A549 (cell line): ENCODE measurements around the gene CBX5. TPM values are rescaled to one million over a fixed set of nuclear protein-coding genes. Genes with fewer than 3 reads are reported as not detected.

Source experiments
- ATAC-seq, 2 experiments: fragments of 200-7000 bp in 1 of 2; fragments of >200 bp in 1 of 2; cut with Nextera tagmentation in 1 of 2; cut with Tn5 transposase in 1 of 2; 3 replicates each; pipeline versions ENCODE4 v1.8.0 to v1.9.1; 2018 to 2020; ENCODE audit warnings: mild to moderate bottlenecking in 1 of 2, moderate library complexity in 1 of 2
- CTCF ChIA-PET: fragments of 300-600 bp; sonication (Branson Sonifier 250); formaldehyde crosslinking; extraction: SDS; loops from one replicate; lab custom pipeline; 2021; ENCODE audit warnings: antibody characterized with exemption, inconsistent platforms; lab: Yijun Ruan, JAX
- POLR2A ChIA-PET: fragments of 350-600 bp; formaldehyde crosslinking; extraction: SDS; loops from one replicate; lab custom pipeline; 2021; ENCODE audit warnings: antibody characterized with exemption, inconsistent platforms; lab: Yijun Ruan, JAX
- DNase-seq, 2 experiments: peaks; one replicate each; pipeline versions ENCODE4 v3.0.0 to v3.0.0-alpha.2; 2011 to 2016; ENCODE audit warnings: low read depth in 1 of 2, low spot score in 1 of 2
- FAIRE-seq: peaks from 2 replicates; lab custom pipeline; 2011; peaks lifted over from hg19 to GRCh38; lab: Jason Lieb, UNC
- H3K27ac ChIP-seq, 2 experiments: fragments of >200 bp; sonication (Bioruptor Twin); formaldehyde crosslinking; 3 replicates each; pipeline ENCODE4 v1.5.1; 2016 to 2017
- H3K4me1 ChIP-seq: fragments of >200 bp; sonication (Bioruptor Twin); formaldehyde crosslinking; 3 replicates; pipeline ENCODE4 v1.6.1; 2016
- H3K4me2 ChIP-seq: fragments of >200 bp; sonication (Bioruptor Twin); formaldehyde crosslinking; 3 replicates; pipeline ENCODE4 v1.6.1; 2016
- H3K4me3 ChIP-seq: fragments of >200 bp; sonication (Bioruptor Twin); formaldehyde crosslinking; 3 replicates; pipeline ENCODE4 v1.5.1; 2016
- H3K9me3 ChIP-seq: fragments of >200 bp; sonication (Bioruptor Twin); formaldehyde crosslinking; 3 replicates; pipeline ENCODE4 v1.6.1; 2016
- BHLHE40 ChIP-seq: IDR thresholded peaks from 2 replicates; pipeline ENCODE4 v1.6.1; 2012; ENCODE audit warnings: low read depth, low read length, inconsistent platforms
- CBX2 ChIP-seq: fragments of 200-600 bp; sonication (generic); IDR thresholded peaks from 2 replicates; pipeline ENCODE4 v1.6.1; 2016; ENCODE audit warnings: low read depth, mild to moderate bottlenecking, borderline replicate concordance
- CBX8 ChIP-seq: fragments of 200-600 bp; sonication (generic); IDR thresholded peaks from 2 replicates; pipeline ENCODE4 v1.6.1; 2016
- CEBPB ChIP-seq, 2 experiments: fragments of >200 bp in 1 of 2; sonication (Bioruptor Twin) in 1 of 2; formaldehyde crosslinking in 1 of 2; IDR thresholded peaks; 2 replicates each; pipeline ENCODE4 v1.6.1; 2012 to 2016
- CHD2 ChIP-seq: fragments of 150-350 bp; IDR thresholded peaks from 2 replicates; pipeline ENCODE4 v1.6.1; 2014; ENCODE audit warnings: low read length; ENCODE audit not compliant: partially characterized antibody
- CTCF ChIP-seq: fragments of >200 bp; sonication (Bioruptor Twin); formaldehyde crosslinking; IDR thresholded peaks from 3 replicates; pipeline ENCODE4 v1.5.1; 2016
- EHF ChIP-seq: fragments of 250-450 bp; sonication (Bioruptor Pico); IDR thresholded peaks from 2 replicates; pipeline ENCODE4 v1.5.0; 2020; ENCODE audit warnings: mild to moderate bottlenecking
- EHMT2 ChIP-seq: fragments of 200-600 bp; sonication (generic); IDR thresholded peaks from 2 replicates; pipeline ENCODE4 v1.6.1; 2016; ENCODE audit warnings: antibody characterized with exemption, low read depth, mild to moderate bottlenecking, moderate library complexity
- GATA3 ChIP-seq: IDR thresholded peaks from 2 replicates; pipeline ENCODE4 v1.6.1; 2012; ENCODE audit warnings: borderline replicate concordance
- HEYL ChIP-seq: fragments of 250-450 bp; sonication (Bioruptor Pico); IDR thresholded peaks from 2 replicates; pipeline ENCODE4 v1.8.0; 2021; ENCODE audit warnings: mild to moderate bottlenecking, moderate library complexity
- KDM1A ChIP-seq: fragments of 200-600 bp; sonication (generic); IDR thresholded peaks from 2 replicates; pipeline ENCODE4 v1.6.1; 2016; ENCODE audit warnings: low read depth, mild to moderate bottlenecking
- MAFK ChIP-seq: fragments of 450-650 bp; IDR thresholded peaks from 2 replicates; pipeline ENCODE4 v1.6.1; 2014; ENCODE audit not compliant: partially characterized antibody
- MAX ChIP-seq: IDR thresholded peaks from 2 replicates; pipeline ENCODE4 v1.6.1; 2012
- MYC ChIP-seq: IDR thresholded peaks from 2 replicates; pipeline ENCODE4 v1.6.1; 2012; ENCODE audit warnings: mild to moderate bottlenecking, inconsistent platforms, low read length, improper control_type of control experiment, borderline replicate concordance
- NPAS2 ChIP-seq: fragments of 250-450 bp; sonication (Bioruptor Pico); IDR thresholded peaks from 2 replicates; pipeline ENCODE4 v1.8.0; 2022; ENCODE audit warnings: mild to moderate bottlenecking, moderate library complexity, borderline replicate concordance
- NR3C1 ChIP-seq: fragments of >200 bp; sonication (Bioruptor Twin); formaldehyde crosslinking; IDR thresholded peaks from 3 replicates; pipeline ENCODE4 v1.6.1; 2017
- PHF8 ChIP-seq: fragments of 200-600 bp; sonication (generic); IDR thresholded peaks from 2 replicates; pipeline ENCODE4 v1.6.1; 2016; ENCODE audit warnings: low read depth, mild to moderate bottlenecking, antibody characterized with exemption, moderate library complexity, borderline replicate concordance
- POLR2AphosphoS2 ChIP-seq: conservative IDR thresholded peaks from 2 replicates; pipeline ENCODE4 v1.6.1; 2012; ENCODE audit warnings: low read length, improper control_type of control experiment, inconsistent platforms
- RAD21 ChIP-seq, 2 experiments: fragments of >200 bp in 1 of 2; sonication (Bioruptor Twin) in 1 of 2; formaldehyde crosslinking in 1 of 2; IDR thresholded peaks in 1 of 2; conservative IDR thresholded peaks in 1 of 2; 2 replicates in 1 of 2; 3 replicates in 1 of 2; pipeline ENCODE4 v1.6.1; 2012 to 2018; ENCODE audit warnings: inconsistent platforms in 1 of 2
- RARB ChIP-seq: fragments of 250-450 bp; sonication (Bioruptor Pico); IDR thresholded peaks from 2 replicates; pipeline ENCODE4 v1.8.0; 2021; ENCODE audit warnings: mild to moderate bottlenecking, moderate library complexity
- RNF2 ChIP-seq: fragments of 200-600 bp; sonication (generic); IDR thresholded peaks from 2 replicates; pipeline ENCODE4 v1.6.1; 2016; ENCODE audit warnings: low read depth, mild to moderate bottlenecking, antibody characterized with exemption, moderate library complexity, borderline replicate concordance
- SMC3 ChIP-seq: fragments of >200 bp; sonication (Bioruptor Twin); formaldehyde crosslinking; IDR thresholded peaks from 3 replicates; pipeline ENCODE4 v1.6.1; 2018; ENCODE audit warnings: inconsistent platforms
- SREBF2 ChIP-seq: fragments of 450-650 bp; IDR thresholded peaks from 2 replicates; pipeline ENCODE4 v1.6.1; 2014; ENCODE audit warnings: mild to moderate bottlenecking, moderate library complexity
- TFCP2L1 ChIP-seq: fragments of 250-450 bp; sonication (Bioruptor Pico); IDR thresholded peaks from 2 replicates; pipeline ENCODE4 v1.5.0; 2021; ENCODE audit warnings: mild to moderate bottlenecking
- TP53 ChIP-seq: fragments of 250-450 bp; sonication (Bioruptor Pico); IDR thresholded peaks from 2 replicates; pipeline ENCODE4 v1.5.0; 2021; ENCODE audit warnings: mild to moderate bottlenecking, moderate library complexity
- ZSCAN20 ChIP-seq: fragments of 250-450 bp; sonication (Bioruptor Pico); IDR thresholded peaks from 2 replicates; pipeline ENCODE4 v1.8.0; 2022; ENCODE audit warnings: mild to moderate bottlenecking, moderate library complexity
- WGBS: methylation state at CpG from one replicate; pipeline ENCODE4 v1.1.6; 2017; ENCODE audit errors: missing lambda C conversion rate; 5-methylcytosine and 5-hydroxymethylcytosine counted together
- polyA plus RNA-seq, 4 experiments: library from polyadenylated mRNA; depleted of rRNA in 3 of 4; stranded (reverse); fragments of >200 nt; fragmentation: RNase III in 1 of 4; extraction: RNeasy Plus Mini Kit Qiagen cat#74134 plus additional on column Dnase treatment in 1 of 4; gene quantifications; 2 replicates in 3 of 4; 3 replicates in 1 of 4; pipeline ENCODE4 v1.2.3, GENCODE V29; 2011 to 2017

The CBX5 gene
- polyA plus RNA-seq, 2 of the 4 experiments (the other 2 are of a cell fraction): 39.5 to 129 TPM

GRCh38 chr12:54251667-54252284 is 28.1 kb downstream of the CBX5 start:
- FAIRE-seq (no peak), ATAC-seq (peak; percentile 73 to 86), DNase-seq (peak; percentile 51 to 69)
- no peaks in the 10 kb centered on the region for H3K4me1 ChIP-seq
- H3K4me2 ChIP-seq: no peak overlapping the region
- H3K27ac ChIP-seq: no peak overlapping the region
- ChIA-PET POLR2A (interaction anchor here (0.6 to 2.4 kb wide), 7 partner anchors 9 to 73 kb away, joined by 3 to 23 read pairs (median 4); partner anchors contain the start of genes CBX5, COPZ1 and HNRNPA1), CTCF (interaction anchor here (0.7 to 3.6 kb wide), 36 partner anchors 10 to 1010 kb away, joined by 3 to 54 read pairs (median 4); partner anchors contain the start of genes CBX5 and COPZ1)
- TF ChIP-seq SMC3: peak; percentile 82
- peak; percentile 64 to 65 for TF ChIP-seq RAD21 (conservative IDR thresholded peaks at IDR 0.05 in 1 of 2, IDR thresholded peaks at IDR 0.05 in 1 of 2)
- no peak for TF ChIP-seq SREBF2
- peak; percentile 80 for TF ChIP-seq CTCF
- no peak overlapping the region for H3K4me3 ChIP-seq
- no peaks in the 10 kb centered on the region for H3K9me3 ChIP-seq
- WGBS: 88% methylated on average over 1 of the region's 1 CpG

GRCh38 chr12:54249489-54249888 is 30.4 kb downstream of the CBX5 start:
- DNase-seq (no peak), ATAC-seq (no peak), FAIRE-seq (no peak)
- H3K27ac ChIP-seq: no peak overlapping the region
- no peaks in the 10 kb centered on the region for H3K9me3 ChIP-seq
- no peaks in the 10 kb centered on the region for H3K4me1 ChIP-seq
- 90% methylated on average over 5 of the region's 5 CpGs for WGBS
- H3K4me3 ChIP-seq: no peak overlapping the region
- TF ChIP-seq CBX8 (no peak), GATA3 (no peak), NPAS2 (no peak), MAX (no peak), EHMT2 (no peak), ZSCAN20 (CRISPR knock-in tag) (no peak), CEBPB (IDR thresholded peaks at IDR 0.05) (no peak)
- ChIA-PET CTCF (interaction anchor here (0.6 to 1.8 kb wide), 7 partner anchors 10 to 87 kb away, joined by 3 to 7 read pairs (median 3); partner anchors contain the start of gene COPZ1), POLR2A (no interaction called here)
- no peak overlapping the region for H3K4me2 ChIP-seq

- no peak for TF ChIP-seq CHD2
- no peak for TF ChIP-seq EHF (CRISPR knock-in tag)
- TF ChIP-seq HEYL (CRISPR knock-in tag): no peak
- TF ChIP-seq TFCP2L1 (CRISPR knock-in tag): no peak
- TF ChIP-seq POLR2AphosphoS2: no peak
- TF ChIP-seq, all 56 proteins: peak for 0
- no peak overlapping the region for H3K27ac ChIP-seq
- no peak overlapping the region for H3K4me3 ChIP-seq
- no peak overlapping the region for H3K4me2 ChIP-seq
- ChIA-PET POLR2A (no interaction called here), CTCF (interaction anchor here (1.0 to 2.9 kb wide), 5 partner anchors 10 to 133 kb away, joined by 3 to 9 read pairs (median 3); no protein-coding TSS in a partner anchor)
- H3K4me1 ChIP-seq: no peaks in the 10 kb centered on the region
- H3K9me3 ChIP-seq: no peaks in the 10 kb centered on the region
- WGBS: 93% methylated on average over 6 of the region's 6 CpGs
- no peak for DNase-seq
- no peak for FAIRE-seq
- no peak for ATAC-seq
Measured at GRCh38 chr12:54246011-54246641, 33.8 kb downstream of the CBX5 start.

GRCh38 chr12:54240971-54241588 is 38.8 kb downstream of the CBX5 start:
- Histone ChIP-seq H3K9me3 (no peaks in the 10 kb centered on the region), H3K4me2 (no peak overlapping the region), H3K27ac (no peak overlapping the region), H3K4me3 (no peak overlapping the region), H3K4me1 (no peaks in the 10 kb centered on the region)
- POLR2A ChIA-PET: no interaction called here
- 91% methylated on average over 2 of the region's 2 CpGs for WGBS
- ATAC-seq (no peak), DNase-seq (no peak), FAIRE-seq (no peak)
- CTCF ChIA-PET: interaction anchor here (1.1 to 8.4 kb wide), 11 partner anchors 10 to 120 kb away, joined by 3 to 54 read pairs (median 5); partner anchors contain the start of gene COPZ1
- no peak for TF ChIP-seq MYC
- no peak for TF ChIP-seq NPAS2
- TF ChIP-seq GATA3: no peak
- TF ChIP-seq BHLHE40: no peak
- no peak for TF ChIP-seq NR3C1
- no peak for TF ChIP-seq RARB (CRISPR knock-in tag)
- no peak for TF ChIP-seq PHF8
- no peak for TF ChIP-seq CBX2
- TF ChIP-seq MAX: no peak
- no peak for TF ChIP-seq KDM1A
- TF ChIP-seq RNF2: no peak
- TF ChIP-seq EHMT2: no peak
- no peak for TF ChIP-seq TP53
- TF ChIP-seq MAFK: no peak
